Transverse colon (tissue), 4 donors: Measurements from ENCODE around the gene TTC39C.

Source experiments
- CTCF ChIP-seq, 5 experiments: fragments of 200-600 bp in 3 of 5; fragments of 450-650 bp in 2 of 5; sonication (generic) in 3 of 5; IDR thresholded peaks; 1 replicate in 2 of 5; 2 replicates in 3 of 5; pipeline ENCODE4 v1.5.1; 2016 to 2017; ENCODE audit warnings: antibody characterized with exemption in 5 of 5, inconsistent platforms in 3 of 5, mild to moderate bottlenecking in 2 of 5, moderate library complexity in 1 of 5
- EP300 ChIP-seq: sonication (generic); formaldehyde crosslinking; IDR thresholded peaks from one replicate; pipeline ENCODE4 v1.6.1; 2017; ENCODE audit warnings: antibody characterized with exemption, low read depth
- POLR2AphosphoS5 ChIP-seq, 3 donors: sonication (generic); formaldehyde crosslinking; IDR thresholded peaks; one replicate each; pipeline ENCODE4 v1.6.1; 2016; ENCODE audit warnings: antibody characterized with exemption in 3 of 3

- TF ChIP-seq EP300: no peak
- TF ChIP-seq CTCF (IDR thresholded peaks at IDR 0.05): no peak
- TF ChIP-seq POLR2AphosphoS5 (IDR thresholded peaks at IDR 0.05): no peak
Observed at GRCh38 chr18:24049142-24049541, 34.6 kb downstream of the TTC39C start.
